CD4-positive, alpha-beta T cell treated with Interleukin-4 for 4 hours (primary cell): ENCODE data around the gene TFAP2C.
"Not testable (repeated sequence)": the region's sequence is repeated elsewhere in the genome, so short reads cannot be mapped to it uniquely, and the experiment has no call there.

Experiments used
- DNase-seq: peaks from one replicate; pipeline ENCODE4 v3.0.0-alpha.2; 2020

Gene TFAP2C

DNA sequence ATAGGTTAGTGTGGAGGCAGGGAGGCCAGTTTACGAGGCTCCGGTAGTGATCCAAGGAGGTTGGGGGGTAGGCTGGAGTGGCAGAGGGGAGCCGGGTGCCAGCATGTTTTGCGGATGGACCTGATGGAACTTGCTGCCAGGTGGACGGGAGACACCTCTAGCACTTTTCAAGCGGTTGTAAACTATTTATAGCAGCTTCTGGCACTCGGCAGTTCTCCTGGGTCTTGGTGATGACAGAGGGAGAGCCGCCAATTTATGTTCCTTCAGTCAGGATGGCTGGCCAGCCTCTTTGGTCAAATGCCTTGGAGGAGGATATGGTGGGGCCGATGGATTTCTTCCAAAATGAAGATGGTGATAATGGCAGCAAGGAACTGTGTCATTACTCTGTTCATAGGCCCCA, 28.8 kb downstream of the TFAP2C start:
- no peak for DNase-seq

DNA sequence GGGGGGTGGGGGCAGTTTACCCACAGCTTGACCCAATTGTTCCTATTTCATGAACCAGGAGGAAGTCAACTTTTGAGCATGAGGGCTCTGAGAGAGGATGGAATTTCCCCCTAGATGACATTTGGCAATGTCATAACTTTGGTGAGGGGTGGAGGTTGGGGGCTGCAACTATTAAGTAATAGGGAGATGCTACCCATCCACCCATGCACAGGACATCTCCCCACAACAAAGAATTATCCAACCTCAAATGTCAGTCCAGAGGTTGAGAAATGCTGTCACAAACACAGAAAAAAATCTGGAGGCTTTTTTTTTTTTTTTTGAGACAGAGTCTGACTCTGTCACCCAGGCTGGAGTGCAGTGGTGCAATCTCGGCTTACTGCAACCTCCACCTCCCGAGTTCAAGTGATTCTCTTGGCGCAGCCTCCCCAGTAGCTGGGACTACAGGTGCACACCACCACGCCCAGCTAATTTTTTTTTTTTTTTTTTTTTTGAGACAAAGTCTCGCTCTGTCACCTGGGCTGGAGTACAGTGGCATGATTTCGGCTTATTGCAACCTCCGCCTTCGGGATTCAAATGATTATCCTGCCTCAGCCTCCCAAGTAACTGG, 29.3 kb downstream of the TFAP2C start:
- not testable (repeated sequence) for DNase-seq

GRCh38 chr20:56663660-56664059, 34.6 kb downstream of the TFAP2C start:
- DNase-seq = no peak

GRCh38 chr20:56664796-56665195, 35.7 kb downstream of the TFAP2C start:
- no peak for DNase-seq

GRCh38 chr20:56665806-56666205, 36.7 kb downstream of the TFAP2C start:
- no peak for DNase-seq

GRCh38 chr20:56673450-56673849, 44.3 kb downstream of the TFAP2C start:
- no peak for DNase-seq

GRCh38 chr20:56676001-56676400, 46.9 kb downstream of the TFAP2C start:
- DNase-seq = no peak

- no peak for DNase-seq
Observed at GRCh38 chr20:56676679-56677078, 47.6 kb downstream of the TFAP2C start.

DNA sequence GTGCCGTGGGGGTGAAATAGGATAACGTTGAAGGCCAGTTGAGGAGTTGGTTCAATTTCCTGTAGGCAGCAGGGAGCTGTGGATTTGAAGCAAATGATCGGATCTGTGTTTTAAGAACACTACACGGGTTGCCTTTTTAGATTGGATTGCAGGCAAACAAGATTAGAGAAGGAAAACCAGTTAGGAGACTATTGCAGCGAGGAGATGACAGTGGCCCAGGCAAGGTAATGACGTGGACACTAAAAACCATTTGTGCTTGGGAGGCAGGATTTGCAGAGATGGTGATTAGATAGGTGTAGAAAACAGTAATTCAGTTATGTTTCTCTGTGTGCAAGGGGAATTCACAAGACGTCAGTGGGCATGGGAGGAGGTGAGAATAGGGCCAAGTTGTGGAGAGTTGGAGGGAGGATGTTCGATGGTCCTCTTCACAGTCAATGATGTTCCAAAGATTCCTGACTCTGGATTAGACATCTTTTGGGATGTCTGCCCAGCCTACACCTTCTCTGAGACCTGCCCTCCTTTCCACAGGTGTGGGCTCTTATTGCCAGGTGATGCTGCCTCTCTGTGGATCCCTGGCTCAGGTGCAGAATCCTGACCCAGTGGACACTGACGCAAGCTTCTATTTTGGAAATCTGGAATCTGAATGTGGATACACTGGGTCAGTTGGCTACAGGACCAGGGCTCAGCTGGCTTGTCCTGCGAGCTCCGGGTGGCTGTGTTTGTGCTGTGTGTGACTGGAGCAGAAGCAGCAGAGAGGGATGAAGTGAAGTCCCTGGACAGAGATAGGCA, 54.2 kb downstream of the TFAP2C start:
- no peak for DNase-seq

DNA sequence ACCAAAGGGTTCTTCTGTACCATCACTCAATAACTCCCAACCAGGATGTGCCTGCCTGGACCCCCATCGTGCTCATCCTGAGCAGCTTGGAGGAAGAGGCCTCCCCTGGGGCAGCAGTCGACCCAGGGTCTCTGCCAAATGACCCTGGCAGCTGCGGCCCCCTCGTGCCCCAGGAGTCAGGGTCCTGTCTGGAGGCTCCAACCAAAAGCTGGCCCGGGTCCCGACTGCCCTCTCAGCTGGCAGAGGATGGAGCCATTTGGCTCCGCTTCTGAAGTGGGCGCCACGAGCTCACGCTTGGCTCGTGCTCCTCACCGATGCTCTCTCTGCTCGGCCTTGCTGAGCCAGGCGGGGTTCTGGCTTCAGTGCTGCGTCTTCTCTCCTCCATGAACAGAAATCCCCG, 56.8 kb downstream of the TFAP2C start:
- no peak for DNase-seq

DNA sequence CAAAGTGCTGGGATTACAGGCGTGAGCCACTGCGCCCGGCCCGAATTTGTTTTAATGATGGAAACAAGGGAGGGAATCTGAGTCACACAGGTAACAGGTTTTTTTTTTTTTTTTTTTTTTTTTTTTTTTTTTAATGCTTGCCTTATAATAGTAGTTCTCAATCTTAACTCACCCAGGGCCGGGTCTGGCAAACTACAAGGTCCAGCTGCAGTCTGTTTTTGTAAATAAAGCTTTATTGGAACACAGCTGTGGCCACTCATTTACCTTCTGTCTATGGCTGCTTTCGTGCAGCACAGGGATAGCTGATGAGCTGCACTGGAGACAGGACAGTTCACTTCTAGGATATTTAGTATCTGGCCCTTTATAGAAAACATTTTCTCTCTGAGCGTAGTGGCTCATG, 58.0 kb downstream of the TFAP2C start:
- no peak for DNase-seq

GRCh38 chr20:56688106-56688505, 59.0 kb downstream of the TFAP2C start:
- no peak for DNase-seq
